Endothelial cell of umbilical vein (primary cell): ENCODE measurements around the gene MYOF. TPM values are rescaled to one million over a fixed set of nuclear protein-coding genes. Genes with fewer than 3 reads are reported as not detected.

Experiments
- BruUV-seq: library from RNA; stranded (reverse); fragments of 400-500 nt; replicated peaks from 2 replicates; lab custom pipeline; 2021; lab: Mats Ljungman, UMichigan
- CTCF ChIA-PET: fragments of 300-600, 350-600 bp; sonication (Branson Sonifier 250); formaldehyde crosslinking; loops from one replicate; lab custom pipeline; 2021; ENCODE audit warnings: antibody characterized with exemption, inconsistent platforms; lab: Charles Lee
- POLR2A ChIA-PET: fragments of 300-600, 350-600 bp; sonication (Branson Sonifier 250); formaldehyde crosslinking; loops from one replicate; lab custom pipeline; 2021; ENCODE audit warnings: antibody characterized with exemption, inconsistent platforms; lab: Charles Lee
- DNase-seq: peaks from one replicate; pipeline ENCODE4 v3.0.0-alpha.2; 2011; ENCODE audit warnings: low read depth, low spot score
- FAIRE-seq: peaks from 2 replicates; lab custom pipeline; 2011; peaks lifted over from hg19 to GRCh38; lab: Jason Lieb, UNC
- H2AFZ ChIP-seq: 2 replicates; pipeline ENCODE4 v1.6.0; 2012; ENCODE audit warnings: low read depth, low read length, control low read depth, inconsistent platforms
- H3K27ac ChIP-seq: 2 replicates; pipeline ENCODE4 v1.5.1; 2011; ENCODE audit warnings: low read depth, mild to moderate bottlenecking, control low read depth, low read length, moderate library complexity; ENCODE audit not compliant: insufficient read depth
- H3K27me3 ChIP-seq, 2 experiments: 2 replicates each; pipeline versions ENCODE4 v1.6.0 to v1.6.1; 2011; ENCODE audit warnings: low read length in 2 of 2, mixed read lengths in 1 of 2; ENCODE audit not compliant: control insufficient read depth in 2 of 2, insufficient read depth in 2 of 2
- H3K36me3 ChIP-seq, 2 experiments: 2 replicates in 1 of 2; 3 replicates in 1 of 2; pipeline ENCODE4 v1.5.1; 2011; ENCODE audit warnings: low read length in 2 of 2, mild to moderate bottlenecking in 1 of 2, moderate library complexity in 1 of 2; ENCODE audit not compliant: control insufficient read depth in 2 of 2, insufficient read depth in 2 of 2; ENCODE audit errors: extremely low read depth in 1 of 2
- H3K4me1 ChIP-seq: 3 replicates; pipeline ENCODE4 v1.5.1; 2011; ENCODE audit warnings: mild to moderate bottlenecking, low read length; ENCODE audit not compliant: control insufficient read depth, insufficient read depth; ENCODE audit errors: extremely low read depth
- H3K4me2 ChIP-seq: 2 replicates; pipeline ENCODE4 v1.6.1; 2011; ENCODE audit warnings: low read length, control low read depth, mixed read lengths; ENCODE audit not compliant: insufficient read depth
- H3K4me3 ChIP-seq, 3 experiments: fragments of 200-600 bp in 1 of 3; sonication (generic), shearing (Covaris generic) in 1 of 3; replicated peaks in 1 of 3; 2 replicates each; pipeline ENCODE4 v1.5.1; 2011 to 2016; ENCODE audit warnings: control low read depth in 3 of 3, low read length in 3 of 3, mild to moderate bottlenecking in 2 of 3, inconsistent platforms in 1 of 3, low read depth in 1 of 3, moderate library complexity in 1 of 3; ENCODE audit not compliant: insufficient read depth in 1 of 3
- H3K79me2 ChIP-seq: 2 replicates; pipeline ENCODE4 v1.6.0; 2012; ENCODE audit warnings: low read length, inconsistent platforms; ENCODE audit not compliant: control insufficient read depth, insufficient read depth
- H3K9ac ChIP-seq: replicated peaks from 2 replicates; pipeline ENCODE3; 2011; ENCODE audit warnings: low read length, control low read depth; ENCODE audit not compliant: insufficient read depth; ENCODE audit errors: extremely low read depth
- H3K9me1 ChIP-seq: replicated peaks from 3 replicates; pipeline ENCODE4 v1.6.0; 2011; ENCODE audit warnings: mild to moderate bottlenecking, low read length; ENCODE audit not compliant: control insufficient read depth, insufficient read depth; ENCODE audit errors: extremely low read depth
- H3K9me3 ChIP-seq: replicated peaks from 2 replicates; pipeline ENCODE4 v1.5.1; 2012; ENCODE audit warnings: low read length, inconsistent platforms; ENCODE audit not compliant: control insufficient read depth, insufficient read depth
- H4K20me1 ChIP-seq: replicated peaks from 2 replicates; pipeline ENCODE3; 2011; ENCODE audit warnings: mild to moderate bottlenecking, low read length; ENCODE audit not compliant: control insufficient read depth, insufficient read depth; ENCODE audit errors: extremely low read depth
- EZH2 ChIP-seq: IDR thresholded peaks from 2 replicates; pipeline ENCODE4 v1.6.1; 2012; ENCODE audit warnings: borderline replicate concordance, low read depth, mild to moderate bottlenecking, moderate library complexity, low read length, inconsistent platforms; ENCODE audit not compliant: severe bottlenecking
- FOS ChIP-seq: IDR thresholded peaks from 2 replicates; pipeline ENCODE4 v1.6.1; 2011; ENCODE audit warnings: mild to moderate bottlenecking, low read length, moderate library complexity, borderline replicate concordance; ENCODE audit not compliant: insufficient read depth
- GATA2 ChIP-seq: IDR thresholded peaks from 2 replicates; pipeline ENCODE4 v1.7.0; 2011; ENCODE audit warnings: low read depth, mild to moderate bottlenecking, moderate library complexity, mixed read lengths, low read length; ENCODE audit not compliant: insufficient read length, insufficient read depth
- JUN ChIP-seq: IDR thresholded peaks from 2 replicates; pipeline ENCODE4 v1.6.1; 2011; ENCODE audit warnings: borderline replicate concordance, low read depth; ENCODE audit not compliant: insufficient read length, insufficient read depth
- MAX ChIP-seq: IDR thresholded peaks from 2 replicates; pipeline ENCODE4 v1.6.1; 2011; ENCODE audit not compliant: insufficient read depth, insufficient read length
- MYC ChIP-seq: IDR thresholded peaks from one replicate; pipeline ENCODE4 v1.6.1; 2011; ENCODE audit warnings: mild to moderate bottlenecking, low read depth, low read length
- POLR2A ChIP-seq: IDR thresholded peaks from 2 replicates; pipeline ENCODE4 v1.6.1; 2012; ENCODE audit warnings: low read depth, mild to moderate bottlenecking, control low read depth, low read length
- POLR2AphosphoS5 ChIP-seq: IDR thresholded peaks from 2 replicates; pipeline ENCODE4 v1.6.1; 2012; ENCODE audit warnings: low read depth, mild to moderate bottlenecking, control low read depth, low read length, moderate library complexity; ENCODE audit not compliant: insufficient read depth
- dilution Hi-C: fragments of 300-500 bp; cut with MboI; formaldehyde crosslinking; loops from one replicate; pipeline ENCODE4 v1.15.0; 2019; ENCODE audit warnings: low sequenced_read_pairs; ENCODE audit not compliant: extremely low pct_ligation_motif_present
- intact Hi-C: fragments of 100-400 bp; cut with micrococcal nuclease; formaldehyde crosslinking; loops from one replicate; pipeline ENCODE4 v1.10.0; 2022
- polyA plus RNA-seq, 4 experiments: library from polyadenylated mRNA; depleted of rRNA in 3 of 4; stranded (reverse) in 3 of 4; unstranded in 1 of 4; fragments of >200 nt; gene quantifications; 2 replicates each; pipeline versions ENCODE4 v1.2.1 to v1.2.3, GENCODE V29; 2011 to 2012; ENCODE audit warnings: missing spikeins in 1 of 4
- total RNA-seq: library from RNA; stranded (reverse); gene quantifications from 2 replicates; pipeline ENCODE4 v1.2.3, GENCODE V29; 2021
- TF ChIP-seq, protein P1 (sequence below), 2 donors: IDR thresholded peaks; 1 replicate in 1 of 2; 2 replicates in 1 of 2; pipeline ENCODE4 v1.5.1; 2011; ENCODE audit warnings: low read length in 2 of 2, mild to moderate bottlenecking in 2 of 2, moderate library complexity in 2 of 2, control low read depth in 1 of 2, inconsistent platforms in 1 of 2, low read depth in 1 of 2; ENCODE audit not compliant: insufficient read depth in 1 of 2; ENCODE audit errors: extremely low read depth in 1 of 2

MYOF gene
- total and polyA plus RNA-seq, 2 donors (not counting 3 experiments of a cell fraction or from before 2014, with no cell fraction given): 98.4 to 379 TPM

- peaks cover 31 to 53% of the 10 kb centered on the region in 2 experiments for H3K36me3 ChIP-seq
- no peak for FAIRE-seq
- CTCF ChIA-PET: interaction anchor here (2.7 kb wide), 1 partner anchor 16 kb away, joined by 14 read pairs; no protein-coding TSS in a partner anchor
Observed at GRCh38 chr10:93336678-93337077, 145.5 kb downstream of the MYOF start.

DNA sequence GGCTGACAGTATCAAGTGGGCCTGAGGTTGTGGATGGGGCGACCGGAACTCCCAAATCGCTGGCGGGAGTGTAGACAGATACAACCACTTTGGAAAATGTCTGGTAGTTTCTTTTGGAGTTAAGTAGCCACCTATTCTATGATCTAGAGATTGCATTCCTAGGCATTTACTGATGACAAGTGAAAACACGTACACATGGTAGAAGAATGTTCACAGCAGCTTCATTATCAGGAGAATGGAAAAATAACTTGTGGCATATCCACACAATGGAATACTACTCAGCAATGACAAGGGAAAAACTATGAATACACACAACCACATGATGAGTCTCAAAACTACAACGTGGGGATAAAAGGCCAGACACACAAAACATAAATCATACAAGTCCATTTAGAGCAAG, 146.0 kb downstream of the MYOF start:
- Histone ChIP-seq H3K27me3 (no peaks in the 10 kb centered on the region), H3K4me1 (no peaks in the 10 kb centered on the region), H3K4me3 (no peak overlapping the region), H3K4me2 (no peak overlapping the region), H3K9ac (no peak overlapping the region), H3K9me3 (no peaks in the 10 kb centered on the region), H3K27ac (no peak overlapping the region), H4K20me1 (no peaks in the 10 kb centered on the region), H3K9me1 (no peaks in the 10 kb centered on the region), H3K79me2 (no peaks in the 10 kb centered on the region), H2AFZ (no peak overlapping the region), H3K36me3 (peaks cover 34 to 55% of the 10 kb centered on the region in 2 experiments)
- TF ChIP-seq POLR2A (no peak), POLR2AphosphoS5 (no peak), FOS (no peak), EZH2 (no peak), MAX (no peak), MYC (no peak), JUN (no peak), GATA2 (no peak)
- TF ChIP-seq, protein P1, sequence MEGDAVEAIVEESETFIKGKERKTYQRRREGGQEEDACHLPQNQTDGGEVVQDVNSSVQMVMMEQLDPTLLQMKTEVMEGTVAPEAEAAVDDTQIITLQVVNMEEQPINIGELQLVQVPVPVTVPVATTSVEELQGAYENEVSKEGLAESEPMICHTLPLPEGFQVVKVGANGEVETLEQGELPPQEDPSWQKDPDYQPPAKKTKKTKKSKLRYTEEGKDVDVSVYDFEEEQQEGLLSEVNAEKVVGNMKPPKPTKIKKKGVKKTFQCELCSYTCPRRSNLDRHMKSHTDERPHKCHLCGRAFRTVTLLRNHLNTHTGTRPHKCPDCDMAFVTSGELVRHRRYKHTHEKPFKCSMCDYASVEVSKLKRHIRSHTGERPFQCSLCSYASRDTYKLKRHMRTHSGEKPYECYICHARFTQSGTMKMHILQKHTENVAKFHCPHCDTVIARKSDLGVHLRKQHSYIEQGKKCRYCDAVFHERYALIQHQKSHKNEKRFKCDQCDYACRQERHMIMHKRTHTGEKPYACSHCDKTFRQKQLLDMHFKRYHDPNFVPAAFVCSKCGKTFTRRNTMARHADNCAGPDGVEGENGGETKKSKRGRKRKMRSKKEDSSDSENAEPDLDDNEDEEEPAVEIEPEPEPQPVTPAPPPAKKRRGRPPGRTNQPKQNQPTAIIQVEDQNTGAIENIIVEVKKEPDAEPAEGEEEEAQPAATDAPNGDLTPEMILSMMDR (IDR thresholded peaks at IDR 0.05; ENCODE audit: extremely low read depth in 1 of 2, insufficient read depth in 1 of 2, low read depth in 1 of 2, low read length in 2 of 2): no peak
- dilution Hi-C loops: no loop called here
- DNase-seq: no peak
- BruUV-seq: no TSS peak
- ChIA-PET POLR2A (no interaction called here), CTCF (no interaction called here)
- FAIRE-seq: no peak
- intact Hi-C loops: no loop called here

More at GRCh38 chr10:93336678-93337077, 145.5 kb downstream of the MYOF start:
- POLR2A ChIA-PET: no interaction called here
- H3K9me3 ChIP-seq: no peaks in the 10 kb centered on the region
- no peaks in the 10 kb centered on the region for H3K9me1 ChIP-seq
- no peak overlapping the region for H3K4me2 ChIP-seq
- no peak overlapping the region for H3K27ac ChIP-seq
- H2AFZ ChIP-seq: no peak overlapping the region
- TF ChIP-seq POLR2AphosphoS5 (no peak), FOS (no peak), EZH2 (no peak), GATA2 (no peak), JUN (no peak), POLR2A (no peak)
- TF ChIP-seq, protein P1 (IDR thresholded peaks at IDR 0.05; ENCODE audit: extremely low read depth in 1 of 2, insufficient read depth in 1 of 2, low read depth in 1 of 2, low read length in 2 of 2): no peak
- no peaks in the 10 kb centered on the region for H3K27me3 ChIP-seq
- no peaks in the 10 kb centered on the region for H3K4me1 ChIP-seq
- H4K20me1 ChIP-seq: no peaks in the 10 kb centered on the region
- no peak for DNase-seq
- no peaks in the 10 kb centered on the region for H3K79me2 ChIP-seq
- intact Hi-C loops: no loop called here
- no peak overlapping the region for H3K4me3 ChIP-seq
- dilution Hi-C loops: no loop called here
- H3K9ac ChIP-seq: no peak overlapping the region
- BruUV-seq: no TSS peak
